Smooth muscle cell (in vitro differentiated cells): ENCODE measurements around the gene PTPRD. TPM values are rescaled to one million over a fixed set of nuclear protein-coding genes. Genes with fewer than 3 reads are reported as not detected.
"Not testable (repeated sequence)": the region's sequence is repeated elsewhere in the genome, so short reads cannot be mapped to it uniquely, and the experiment has no call there.

Experiments
- DNase-seq: peaks from one replicate; lab custom pipeline; 2025; ENCODE audit not compliant: unreplicated experiment; lab: John Stamatoyannopoulos, UW
- H2AFZ ChIP-seq: fragments of 200-600 bp; sonication (generic); 2 replicates; pipeline ENCODE4 v1.6.0; 2016; ENCODE audit warnings: antibody characterized with exemption, low read depth, mild to moderate bottlenecking
- H3F3A ChIP-seq: fragments of 200-600 bp; sonication (generic); 2 replicates; pipeline ENCODE4 v1.6.0; 2017; ENCODE audit warnings: antibody characterized with exemption, low read depth
- H3K27ac ChIP-seq: fragments of 200-600 bp; sonication (generic); 2 replicates; pipeline ENCODE4 v1.5.1; 2016; ENCODE audit warnings: low read depth, mild to moderate bottlenecking
- H3K27me3 ChIP-seq: fragments of 200-600 bp; sonication (generic); 2 replicates; pipeline ENCODE4 v1.6.1; 2016; ENCODE audit warnings: low read depth, mild to moderate bottlenecking
- H3K36me3 ChIP-seq: fragments of 200-600 bp; sonication (generic); 2 replicates; pipeline ENCODE4 v1.5.1; 2016; ENCODE audit warnings: low read depth
- H3K4me1 ChIP-seq: fragments of 200-600 bp; sonication (generic); 2 replicates; pipeline ENCODE4 v1.5.1; 2016; ENCODE audit warnings: low read depth
- H3K4me2 ChIP-seq: fragments of 200-600 bp; sonication (generic); 2 replicates; pipeline ENCODE4 v1.6.0; 2016; ENCODE audit warnings: mild to moderate bottlenecking
- H3K4me3 ChIP-seq: fragments of 200-600 bp; sonication (generic); 2 replicates; pipeline ENCODE4 v1.5.1; 2016; ENCODE audit warnings: mild to moderate bottlenecking
- H3K79me2 ChIP-seq: fragments of 200-600 bp; sonication (generic); 2 replicates; pipeline ENCODE4 v1.6.0; 2016; ENCODE audit warnings: low read depth, mild to moderate bottlenecking
- H3K9ac ChIP-seq: fragments of 200-600 bp; sonication (generic); 2 replicates; pipeline ENCODE4 v1.6.0; 2016; ENCODE audit warnings: low read depth
- H3K9me3 ChIP-seq: fragments of 200-600 bp; sonication (generic); replicated peaks from 2 replicates; pipeline ENCODE4 v1.5.1; 2016; ENCODE audit warnings: low read depth
- H4K20me1 ChIP-seq: fragments of 200-600 bp; sonication (generic); 2 replicates; pipeline ENCODE4 v1.6.0; 2016; ENCODE audit warnings: low read depth
- WGBS: methylation state at CpG from one replicate; pipeline ENCODE4 v1.1.7; 2016; ENCODE audit warnings: low lambda C conversion rate; 5-methylcytosine and 5-hydroxymethylcytosine counted together
- polyA plus RNA-seq: library from polyadenylated mRNA; unstranded; fragments of >200 nt; fragmentation: Nextera tagmentation; extraction: Ambion mirVana; gene quantifications from 2 replicates; pipeline ENCODE4 v1.2.1, GENCODE V29; 2016
- total RNA-seq: library from RNA; depleted of rRNA; stranded (reverse); fragments of >200 nt; gene quantifications from 2 replicates; pipeline ENCODE4 v1.2.3, GENCODE V29; 2014
- TF ChIP-seq, protein P1 (sequence below): fragments of 200-600 bp; sonication (generic); IDR thresholded peaks from 2 replicates; pipeline ENCODE4 v1.5.1; 2017; ENCODE audit warnings: borderline replicate concordance, mild to moderate bottlenecking, antibody characterized with exemption; ENCODE audit not compliant: insufficient read depth, poor library complexity, severe bottlenecking

PTPRD gene
- total and polyA plus RNA-seq, 2 experiments from 2014 or later, result 6.5 to 61.0 TPM

DNA sequence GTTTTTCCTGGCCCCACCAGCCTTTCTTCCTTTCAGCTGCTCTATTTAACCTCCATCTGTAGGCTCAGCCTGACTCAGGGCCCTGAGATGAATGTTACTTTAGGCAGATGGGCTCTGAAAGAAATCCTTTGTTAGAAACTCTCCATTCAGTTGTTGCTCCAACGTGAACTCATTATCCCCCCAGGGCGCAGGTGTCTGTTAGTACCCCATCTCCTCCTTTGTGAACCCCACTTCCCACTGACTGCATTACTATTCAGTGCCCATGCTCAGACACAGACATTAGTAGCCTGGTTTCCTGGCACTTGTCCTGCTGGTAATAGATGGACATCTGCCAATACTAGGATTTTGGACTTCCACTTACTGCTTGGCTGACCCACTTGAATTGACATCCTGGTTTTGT lies 1271.6 kb downstream of the PTPRD start:
- Histone ChIP-seq H3F3A (no peaks in the 10 kb centered on the region), H2AFZ (no peak overlapping the region), H3K4me3 (no peak overlapping the region), H4K20me1 (no peaks in the 10 kb centered on the region), H3K4me2 (no peak overlapping the region), H3K9ac (no peak overlapping the region), H3K79me2 (no peaks in the 10 kb centered on the region), H3K4me1 (peaks cover 8% of the 10 kb centered on the region), H3K27me3 (no peaks in the 10 kb centered on the region), H3K36me3 (no peaks in the 10 kb centered on the region), H3K27ac (no peak overlapping the region), H3K9me3 (no peaks in the 10 kb centered on the region)
- TF ChIP-seq, protein P1, sequence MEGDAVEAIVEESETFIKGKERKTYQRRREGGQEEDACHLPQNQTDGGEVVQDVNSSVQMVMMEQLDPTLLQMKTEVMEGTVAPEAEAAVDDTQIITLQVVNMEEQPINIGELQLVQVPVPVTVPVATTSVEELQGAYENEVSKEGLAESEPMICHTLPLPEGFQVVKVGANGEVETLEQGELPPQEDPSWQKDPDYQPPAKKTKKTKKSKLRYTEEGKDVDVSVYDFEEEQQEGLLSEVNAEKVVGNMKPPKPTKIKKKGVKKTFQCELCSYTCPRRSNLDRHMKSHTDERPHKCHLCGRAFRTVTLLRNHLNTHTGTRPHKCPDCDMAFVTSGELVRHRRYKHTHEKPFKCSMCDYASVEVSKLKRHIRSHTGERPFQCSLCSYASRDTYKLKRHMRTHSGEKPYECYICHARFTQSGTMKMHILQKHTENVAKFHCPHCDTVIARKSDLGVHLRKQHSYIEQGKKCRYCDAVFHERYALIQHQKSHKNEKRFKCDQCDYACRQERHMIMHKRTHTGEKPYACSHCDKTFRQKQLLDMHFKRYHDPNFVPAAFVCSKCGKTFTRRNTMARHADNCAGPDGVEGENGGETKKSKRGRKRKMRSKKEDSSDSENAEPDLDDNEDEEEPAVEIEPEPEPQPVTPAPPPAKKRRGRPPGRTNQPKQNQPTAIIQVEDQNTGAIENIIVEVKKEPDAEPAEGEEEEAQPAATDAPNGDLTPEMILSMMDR, result no peak
- no peak for DNase-seq
- 72% methylated on average over 2 of the region's 2 CpGs for WGBS

DNA sequence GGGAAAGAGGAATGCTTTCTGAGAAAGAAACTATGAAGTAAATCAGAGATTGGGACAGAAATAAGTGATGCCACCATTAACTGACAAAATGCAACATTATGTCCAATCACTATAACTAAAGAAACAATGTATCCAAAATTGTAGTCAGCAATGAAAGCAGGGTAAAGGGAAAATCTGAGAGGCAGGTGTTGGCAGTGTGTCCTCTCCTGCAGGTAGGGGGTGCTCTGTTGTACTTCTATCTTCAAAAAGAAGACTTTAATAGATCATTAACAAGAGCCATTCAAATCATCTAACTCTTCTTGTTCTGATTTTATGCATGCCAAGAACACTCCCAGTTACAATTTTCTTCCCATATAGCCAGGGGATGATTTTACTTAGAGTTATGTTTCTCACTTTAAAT lies 1275.7 kb downstream of the PTPRD start:
- Histone ChIP-seq H3K9ac (no peak overlapping the region), H2AFZ (no peak overlapping the region), H4K20me1 (no peaks in the 10 kb centered on the region), H3K27me3 (no peaks in the 10 kb centered on the region), H3K79me2 (no peaks in the 10 kb centered on the region), H3K27ac (no peak overlapping the region), H3K9me3 (no peaks in the 10 kb centered on the region), H3K4me3 (no peak overlapping the region), H3K4me2 (no peak overlapping the region), H3F3A (no peaks in the 10 kb centered on the region), H3K4me1 (peaks cover 8% of the 10 kb centered on the region), H3K36me3 (no peaks in the 10 kb centered on the region)
- DNase-seq, result no peak
- TF ChIP-seq, protein P1, result no peak

DNA sequence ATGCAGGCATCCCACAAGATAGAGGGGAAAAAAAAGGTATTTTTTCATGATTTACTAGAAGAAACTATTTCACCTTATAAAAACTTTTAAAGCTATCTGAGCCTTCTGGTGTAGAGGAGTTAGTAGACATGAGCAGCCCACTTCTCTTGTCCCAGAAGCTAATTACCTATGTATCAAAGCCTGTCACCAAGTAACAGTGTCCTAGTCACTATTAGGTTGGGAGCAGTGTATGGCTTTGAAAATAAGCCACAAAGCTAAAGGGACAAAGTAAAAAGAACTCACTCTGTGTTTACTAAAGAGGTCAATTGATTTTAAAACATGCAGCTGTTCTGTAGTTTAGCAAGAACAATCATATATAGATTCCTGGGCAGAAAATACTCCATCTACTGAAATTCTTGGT lies 1286.1 kb downstream of the PTPRD start:
- Histone ChIP-seq H3K79me2 (no peaks in the 10 kb centered on the region), H3K4me2 (no peak overlapping the region), H2AFZ (no peak overlapping the region), H3K9ac (no peak overlapping the region), H3K36me3 (no peaks in the 10 kb centered on the region), H3K4me1 (peaks cover 8% of the 10 kb centered on the region), H3K27me3 (no peaks in the 10 kb centered on the region), H3F3A (no peaks in the 10 kb centered on the region), H4K20me1 (no peaks in the 10 kb centered on the region), H3K9me3 (no peaks in the 10 kb centered on the region), H3K27ac (no peak overlapping the region), H3K4me3 (no peak overlapping the region)
- TF ChIP-seq, protein P1, result no peak
- DNase-seq, result no peak

DNA sequence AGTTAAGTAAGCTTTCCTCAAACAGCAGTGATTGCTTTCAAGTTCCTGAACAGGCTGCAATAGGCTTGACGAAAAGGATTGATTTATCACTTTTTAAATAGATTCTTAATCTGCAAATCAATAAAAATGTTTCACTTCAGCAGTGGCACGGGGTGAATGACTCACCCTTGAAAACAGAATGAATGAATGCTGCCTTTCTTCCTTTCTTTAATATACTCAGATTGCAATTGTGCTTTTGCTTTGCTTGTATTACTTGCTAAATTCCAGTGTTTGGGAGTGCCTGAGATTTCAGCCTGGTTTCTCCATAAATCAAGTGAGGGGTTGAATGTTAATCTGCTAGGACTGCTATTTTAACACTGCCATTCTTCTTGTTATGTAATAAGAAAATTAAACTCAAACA lies 1293.8 kb downstream of the PTPRD start:
- no peak overlapping the region for H3K4me3 ChIP-seq
- H4K20me1 ChIP-seq, result no peaks in the 10 kb centered on the region
- H3K27ac ChIP-seq, result no peak overlapping the region
- no peak overlapping the region for H3K9ac ChIP-seq
- no peaks in the 10 kb centered on the region for H3K9me3 ChIP-seq
- 46% methylated on average over 2 of the region's 2 CpGs for WGBS
- no peak for DNase-seq
- no peaks in the 10 kb centered on the region for H3K36me3 ChIP-seq
- no peak overlapping the region for H2AFZ ChIP-seq
- H3K4me2 ChIP-seq, result no peak overlapping the region
- no peaks in the 10 kb centered on the region for H3K4me1 ChIP-seq
- no peaks in the 10 kb centered on the region for H3F3A ChIP-seq
- H3K79me2 ChIP-seq, result no peaks in the 10 kb centered on the region
- H3K27me3 ChIP-seq, result no peaks in the 10 kb centered on the region
- TF ChIP-seq, protein P1, result no peak

DNA sequence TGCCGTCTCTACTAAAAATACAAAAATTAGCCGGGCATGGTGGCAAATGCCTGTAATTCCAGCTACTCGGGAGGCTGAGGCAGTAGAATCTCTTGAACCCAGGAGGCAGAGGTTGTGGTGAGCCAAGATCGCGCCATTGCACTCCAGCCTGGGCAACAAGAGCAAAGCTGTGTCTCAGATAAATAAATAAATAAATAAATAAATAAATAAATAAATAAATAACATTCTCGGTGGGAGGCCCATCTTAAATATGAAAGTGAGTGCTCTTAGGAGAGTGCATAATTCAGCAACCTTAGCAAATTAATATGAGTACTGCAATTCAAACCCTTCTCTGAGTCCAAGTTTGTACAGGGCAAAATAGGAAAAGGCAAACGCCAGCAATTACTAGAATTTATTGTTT lies 1302.1 kb downstream of the PTPRD start:
- DNase-seq, H4K20me1 ChIP-seq, H3K36me3 ChIP-seq, H2AFZ ChIP-seq, H3K9ac ChIP-seq, H3K27me3 ChIP-seq, H3K79me2 ChIP-seq, H3K9me3 ChIP-seq, H3K27ac ChIP-seq, H3F3A ChIP-seq, H3K4me2 ChIP-seq, H3K4me3 ChIP-seq, H3K4me1 ChIP-seq: not testable (repeated sequence)
- WGBS, result 94% methylated on average over 7 of the region's 7 CpGs
